ENCODE data around the gene CDK17. TPM values are rescaled to one million over a fixed set of nuclear protein-coding genes. Genes with fewer than 3 reads are reported as not detected.

CDK17 gene
- total RNA-seq, 1 donor from 2014 or later, result 35.9 TPM

GRCh38 chr12:96359328-96359727 lies 40.9 kb downstream of the CDK17 start:
- Mint-ChIP-seq H3K4me1 (ENCODE audit: low read depth) (peaks cover 20% of the 10 kb centered on the region), H3K27ac (no peak overlapping the region), H3K36me3 (ENCODE audit: insufficient read depth) (peaks cover under 1% of the 10 kb centered on the region), H3K27me3 (no peaks in the 10 kb centered on the region), H3K9me3 (ENCODE audit: low read depth) (peaks cover under 1% of the 10 kb centered on the region), H3K4me3 (ENCODE audit: low read depth) (no peak overlapping the region)
- DNase-seq (ENCODE audit: low spot score, unreplicated experiment), result no peak
- TF ChIP-seq CTCF (IDR thresholded peaks at IDR 0.05; ENCODE audit: unreplicated experiment), result no peak

- H3K27ac Mint-ChIP-seq, result no peak overlapping the region
- no peaks in the 10 kb centered on the region for H3K9me3 Mint-ChIP-seq (ENCODE audit: low read depth)
- H3K36me3 Mint-ChIP-seq (ENCODE audit: insufficient read depth), result no peaks in the 10 kb centered on the region
- H3K4me3 Mint-ChIP-seq (ENCODE audit: low read depth), result no peak overlapping the region
- TF ChIP-seq CTCF (IDR thresholded peaks at IDR 0.05; ENCODE audit: unreplicated experiment), result no peak
- no peaks in the 10 kb centered on the region for H3K27me3 Mint-ChIP-seq
- peaks cover 33% of the 10 kb centered on the region for H3K4me1 Mint-ChIP-seq (ENCODE audit: low read depth)
- DNase-seq (ENCODE audit: low spot score, unreplicated experiment), result no peak
Observed at GRCh38 chr12:96356831-96357230, 43.4 kb downstream of the CDK17 start.

- H3K36me3 Mint-ChIP-seq (ENCODE audit: insufficient read depth), result no peaks in the 10 kb centered on the region
- no peak for TF ChIP-seq CTCF (IDR thresholded peaks at IDR 0.05; ENCODE audit: unreplicated experiment)
- peak overlapping the region; percentile 18 for H3K27ac Mint-ChIP-seq
- peaks cover 25% of the 10 kb centered on the region for H3K4me1 Mint-ChIP-seq (ENCODE audit: low read depth)
- DNase-seq (ENCODE audit: low spot score, unreplicated experiment), result no peak
- H3K27me3 Mint-ChIP-seq, result no peaks in the 10 kb centered on the region
- H3K9me3 Mint-ChIP-seq (ENCODE audit: low read depth), result no peaks in the 10 kb centered on the region
- no peak overlapping the region for H3K4me3 Mint-ChIP-seq (ENCODE audit: low read depth)
Observed at GRCh38 chr12:96354844-96355534, 45.2 kb downstream of the CDK17 start.

GRCh38 chr12:96354326-96354725 lies 45.9 kb downstream of the CDK17 start:
- Mint-ChIP-seq H3K9me3 (ENCODE audit: low read depth) (no peaks in the 10 kb centered on the region), H3K36me3 (ENCODE audit: insufficient read depth) (no peaks in the 10 kb centered on the region), H3K27me3 (no peaks in the 10 kb centered on the region), H3K4me3 (ENCODE audit: low read depth) (no peak overlapping the region), H3K4me1 (ENCODE audit: low read depth) (peaks cover 25% of the 10 kb centered on the region), H3K27ac (no peak overlapping the region)
- DNase-seq (ENCODE audit: low spot score, unreplicated experiment), result no peak
- TF ChIP-seq CTCF (IDR thresholded peaks at IDR 0.05; ENCODE audit: unreplicated experiment), result no peak

- no peak for TF ChIP-seq CTCF (IDR thresholded peaks at IDR 0.05; ENCODE audit: unreplicated experiment)
- Mint-ChIP-seq H3K4me3 (ENCODE audit: low read depth) (no peak overlapping the region), H3K4me1 (ENCODE audit: low read depth) (peaks cover 21% of the 10 kb centered on the region)
Observed at GRCh38 chr12:96352161-96352835, 47.9 kb downstream of the CDK17 start.

More at GRCh38 chr12:96352161-96352835, 47.9 kb downstream of the CDK17 start:
- Mint-ChIP-seq H3K27ac (no peak overlapping the region), H3K9me3 (ENCODE audit: low read depth) (peaks cover 4% of the 10 kb centered on the region), H3K27me3 (no peaks in the 10 kb centered on the region), H3K36me3 (ENCODE audit: insufficient read depth) (peaks cover 2% of the 10 kb centered on the region)
- DNase-seq (ENCODE audit: low spot score, unreplicated experiment), result no peak

Data from progenitor cell of endocrine pancreas (in vitro differentiated cells).